Neural crest cell (in vitro differentiated cells): Measurements from ENCODE around the gene LHFPL2. TPM values are rescaled to one million over a fixed set of nuclear protein-coding genes. Genes with fewer than 3 reads are reported as not detected.

ENCODE experiments used
- DNase-seq: peaks from one replicate; pipeline ENCODE4 v3.0.0; 2021; ENCODE audit warnings: low read depth, mixed read lengths, low spot score
- H3K27ac Mint-ChIP-seq: one replicate; pipeline ENCODE4 v1.8.0; 2021; ENCODE audit warnings: mild to moderate bottlenecking, mixed read lengths; ENCODE audit not compliant: unreplicated experiment
- H3K27me3 Mint-ChIP-seq: 2 replicates; pipeline ENCODE4 v1.8.0; 2021; ENCODE audit warnings: low read depth, mild to moderate bottlenecking, mixed read lengths
- H3K36me3 Mint-ChIP-seq: 2 replicates; pipeline ENCODE4 v1.8.0; 2021; ENCODE audit warnings: low read depth, mild to moderate bottlenecking, mixed read lengths
- H3K4me1 Mint-ChIP-seq: 2 replicates; pipeline ENCODE4 v1.8.0; 2021; ENCODE audit warnings: mixed read lengths
- H3K4me3 Mint-ChIP-seq: one replicate; pipeline ENCODE4 v1.8.0; 2021; ENCODE audit warnings: mild to moderate bottlenecking, mixed read lengths
- H3K9me3 Mint-ChIP-seq: 2 replicates; pipeline ENCODE4 v1.8.0; 2021; ENCODE audit warnings: mixed read lengths
- CTCF ChIP-seq: fragments of 200-600 bp; sonication (generic); conservative IDR thresholded peaks from 2 replicates; pipeline ENCODE4 v1.5.0; 2021; ENCODE audit warnings: antibody characterized with exemption, mild to moderate bottlenecking
- total RNA-seq: library from RNA; stranded (reverse); gene quantifications from 2 replicates; pipeline ENCODE4 v1.2.1, GENCODE V29; 2021

The LHFPL2 gene
- total RNA-seq, 1 donor from 2014 or later = 15.0 TPM

GRCh38 chr5:78597974-78598371, 50.6 kb downstream of the LHFPL2 start:
- TF ChIP-seq CTCF = no peak
- H3K4me1 Mint-ChIP-seq = peaks cover 61% of the 10 kb centered on the region
- H3K27ac Mint-ChIP-seq = no peak overlapping the region
- no peak for DNase-seq
- no peaks in the 10 kb centered on the region for H3K27me3 Mint-ChIP-seq
- peaks cover 4% of the 10 kb centered on the region for H3K9me3 Mint-ChIP-seq
- H3K4me3 Mint-ChIP-seq = no peak overlapping the region
- H3K36me3 Mint-ChIP-seq = peaks cover 3% of the 10 kb centered on the region

- Mint-ChIP-seq H3K27me3 (no peaks in the 10 kb centered on the region), H3K36me3 (peaks cover under 1% of the 10 kb centered on the region)
Measured at GRCh38 chr5:78597068-78597973, 51.3 kb downstream of the LHFPL2 start.

GRCh38 chr5:78595458-78595921, 53.1 kb downstream of the LHFPL2 start:
- H3K36me3 Mint-ChIP-seq = no peaks in the 10 kb centered on the region
- H3K27ac Mint-ChIP-seq = no peak overlapping the region
- TF ChIP-seq CTCF = no peak
- H3K27me3 Mint-ChIP-seq = no peaks in the 10 kb centered on the region
- peaks cover 4% of the 10 kb centered on the region for H3K9me3 Mint-ChIP-seq
- H3K4me3 Mint-ChIP-seq = no peak overlapping the region
- DNase-seq = no peak
- peaks cover 65% of the 10 kb centered on the region for H3K4me1 Mint-ChIP-seq

More at GRCh38 chr5:78597068-78597973, 51.3 kb downstream of the LHFPL2 start:
- peak overlapping the region; percentile 7 for H3K27ac Mint-ChIP-seq
- TF ChIP-seq CTCF = no peak
- peaks cover 67% of the 10 kb centered on the region for H3K4me1 Mint-ChIP-seq
- peaks cover 4% of the 10 kb centered on the region for H3K9me3 Mint-ChIP-seq
- no peak overlapping the region for H3K4me3 Mint-ChIP-seq
- no peak for DNase-seq

GRCh38 chr5:78594610-78595457, 53.7 kb downstream of the LHFPL2 start:
- H3K27me3 Mint-ChIP-seq = no peaks in the 10 kb centered on the region
- peaks cover 68% of the 10 kb centered on the region for H3K4me1 Mint-ChIP-seq
- TF ChIP-seq CTCF = no peak
- H3K4me3 Mint-ChIP-seq = no peak overlapping the region
- DNase-seq = no peak
- H3K36me3 Mint-ChIP-seq = no peaks in the 10 kb centered on the region
- peaks cover 4% of the 10 kb centered on the region for H3K9me3 Mint-ChIP-seq
- no peak overlapping the region for H3K27ac Mint-ChIP-seq

- no peak overlapping the region for H3K4me3 Mint-ChIP-seq
- peaks cover 68% of the 10 kb centered on the region for H3K4me1 Mint-ChIP-seq
- TF ChIP-seq CTCF = no peak
- no peak for DNase-seq
- H3K27me3 Mint-ChIP-seq = no peaks in the 10 kb centered on the region
- peaks cover 4% of the 10 kb centered on the region for H3K9me3 Mint-ChIP-seq
- H3K36me3 Mint-ChIP-seq = no peaks in the 10 kb centered on the region
- H3K27ac Mint-ChIP-seq = no peak overlapping the region
Measured at GRCh38 chr5:78594021-78594420, 54.6 kb downstream of the LHFPL2 start.
